K562 (cell line): Measurements from ENCODE around the gene SOWAHA.

ENCODE experiments used
- AFF4 ChIP-seq: sonication (generic); formaldehyde crosslinking; IDR thresholded peaks from 2 replicates; pipeline ENCODE4 v1.8.0; 2023; ENCODE audit warnings: mild to moderate bottlenecking, missing genetic modification reagents
- TF ChIP-seq, protein P1 (sequence below): fragments of 250-450 bp; sonication (Bioruptor Pico); IDR thresholded peaks from 2 replicates; pipeline ENCODE4 v1.4.0; 2020

- no peak for TF ChIP-seq AFF4 (CRISPR knock-in tag)
- TF ChIP-seq, protein P1, sequence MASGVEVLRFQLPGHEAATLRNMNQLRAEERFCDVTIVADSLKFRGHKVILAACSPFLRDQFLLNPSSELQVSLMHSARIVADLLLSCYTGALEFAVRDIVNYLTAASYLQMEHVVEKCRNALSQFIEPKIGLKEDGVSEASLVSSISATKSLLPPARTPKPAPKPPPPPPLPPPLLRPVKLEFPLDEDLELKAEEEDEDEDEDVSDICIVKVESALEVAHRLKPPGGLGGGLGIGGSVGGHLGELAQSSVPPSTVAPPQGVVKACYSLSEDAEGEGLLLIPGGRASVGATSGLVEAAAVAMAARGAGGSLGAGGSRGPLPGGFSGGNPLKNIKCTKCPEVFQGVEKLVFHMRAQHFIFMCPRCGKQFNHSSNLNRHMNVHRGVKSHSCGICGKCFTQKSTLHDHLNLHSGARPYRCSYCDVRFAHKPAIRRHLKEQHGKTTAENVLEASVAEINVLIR (CRISPR knock-in tag), result no peak
Measured at GRCh38 chr5:132849347-132849746, 36.2 kb downstream of the SOWAHA start.
